H1 (cell line): ENCODE data around the gene CD81. TPM values are rescaled to one million over a fixed set of nuclear protein-coding genes. Genes with fewer than 3 reads are reported as not detected.

Experiments
- BACH1 ChIP-seq: IDR thresholded peaks from 2 replicates; pipeline ENCODE4 v1.6.1; 2012; ENCODE audit warnings: low read length, improper control_type of control experiment
- KDM1A ChIP-seq: fragments of 200-600, 300-600 bp; sonication (generic); IDR thresholded peaks from 2 replicates; pipeline ENCODE4 v1.7.1; 2016; ENCODE audit warnings: mild to moderate bottlenecking, low read length, borderline replicate concordance
- SUZ12 ChIP-seq: fragments of 200-600 bp; sonication (generic); IDR thresholded peaks from 2 replicates; pipeline ENCODE4 v1.6.1; 2012; ENCODE audit warnings: mild to moderate bottlenecking, inconsistent platforms, low read length, moderate library complexity, mixed read lengths
- TCF12 ChIP-seq: IDR thresholded peaks from 2 replicates; pipeline ENCODE4 v1.6.1; 2011; ENCODE audit warnings: low read depth, mild to moderate bottlenecking, low read length
- ZNF274 ChIP-seq: IDR thresholded peaks from 2 replicates; pipeline ENCODE4 v1.7.0; 2012; ENCODE audit warnings: low read length, borderline replicate concordance; ENCODE audit errors: extremely low read depth
- polyA plus RNA-seq, 7 experiments: library from polyadenylated mRNA; depleted of rRNA in 3 of 7; stranded (reverse) in 5 of 7; unstranded in 2 of 7; fragments of >200 nt in 5 of 7; fragments of 200-250 nt in 2 of 7; gene quantifications; 1 replicate in 5 of 7; 2 replicates in 1 of 7; 4 replicates in 1 of 7; pipeline versions ENCODE4 v1.2.1 to v1.2.3, GENCODE V29; 2011 to 2013; ENCODE audit warnings: missing spikeins in 2 of 7, mixed read lengths in 2 of 7
- total RNA-seq: library from RNA; stranded (reverse); fragmentation: NEBNext Ultra II Directional; extraction: Animal tissue kit (Norgen Biotek cat#: 25700); gene quantifications from 2 replicates; pipeline ENCODE4 v1.2.1, GENCODE V29; 2021

The CD81 gene
- total and polyA plus RNA-seq, 2 of the 8 experiments (the other 6 are each of a cell fraction or from before 2014, with no cell fraction given) = 238 to 309 TPM

DNA sequence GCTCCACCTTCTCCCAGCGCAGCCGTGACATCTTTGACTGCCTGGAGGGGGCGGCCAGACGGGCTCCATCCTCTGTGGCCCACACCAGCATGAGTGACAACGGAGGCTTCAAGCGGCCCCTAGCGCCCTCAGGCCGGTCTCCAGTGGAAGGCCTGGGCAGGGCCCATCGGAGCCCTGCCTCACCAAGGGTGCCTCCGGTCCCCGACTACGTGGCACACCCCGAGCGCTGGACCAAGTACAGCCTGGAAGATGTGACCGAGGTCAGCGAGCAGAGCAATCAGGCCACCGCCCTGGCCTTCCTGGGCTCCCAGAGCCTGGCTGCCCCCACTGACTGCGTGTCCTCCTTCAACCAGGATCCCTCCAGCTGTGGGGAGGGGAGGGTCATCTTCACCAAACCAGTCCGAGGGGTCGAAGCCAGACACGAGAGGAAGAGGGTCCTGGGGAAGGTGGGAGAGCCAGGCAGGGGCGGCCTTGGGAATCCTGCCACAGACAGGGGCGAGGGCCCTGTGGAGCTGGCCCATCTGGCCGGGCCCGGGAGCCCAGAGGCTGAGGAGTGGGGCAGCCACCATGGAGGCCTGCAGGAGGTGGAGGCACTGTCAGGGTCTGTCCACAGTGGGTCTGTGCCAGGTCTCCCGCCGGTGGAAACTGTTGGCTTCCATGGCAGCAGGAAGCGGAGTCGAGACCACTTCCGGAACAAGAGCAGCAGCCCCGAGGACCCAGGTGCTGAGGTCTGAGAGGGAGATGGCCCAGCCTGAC lies 26.0 kb downstream of the CD81 start (continued):
- TF ChIP-seq TCF12 = no peak
- no peak for TF ChIP-seq KDM1A
- no peak for TF ChIP-seq ZNF274
- no peak for TF ChIP-seq BACH1
- TF ChIP-seq SUZ12 = no peak
